CD14-positive monocyte (primary cell): ENCODE measurements around the gene FAM168A. TPM values are rescaled to one million over a fixed set of nuclear protein-coding genes. Genes with fewer than 3 reads are reported as not detected.

Source experiments
- DNase-seq, 3 donors: peaks; one replicate each; pipeline ENCODE4 v3.0.0-alpha.2; 2011 to 2022
- H2AFZ ChIP-seq: 2 replicates; pipeline ENCODE4 v1.6.0; 2012; ENCODE audit warnings: mild to moderate bottlenecking, low read depth, low read length, inconsistent platforms; ENCODE audit not compliant: insufficient read depth, poor library complexity, severe bottlenecking
- H3K27ac ChIP-seq, 2 donors: 1 replicate in 1 of 2; 2 replicates in 1 of 2; pipeline ENCODE4 v1.5.1; 2012 to 2013; ENCODE audit warnings: low read length in 2 of 2, control low read depth in 1 of 2, inconsistent platforms in 1 of 2, low read depth in 1 of 2, mild to moderate bottlenecking in 1 of 2
- H3K27me3 ChIP-seq, 2 donors: one replicate each; pipeline versions ENCODE4 v1.6.0 to v1.6.1; 2011 to 2013; ENCODE audit warnings: low read length in 2 of 2; ENCODE audit not compliant: control insufficient read depth in 2 of 2, insufficient read depth in 2 of 2
- H3K36me3 ChIP-seq, 2 donors: replicated peaks in 1 of 2; 1 replicate in 1 of 2; 2 replicates in 1 of 2; pipeline versions ENCODE4 v1.5.1 to v1.6.1; 2012 to 2013; ENCODE audit warnings: low read length in 2 of 2, control low read depth in 1 of 2, inconsistent platforms in 1 of 2, mild to moderate bottlenecking in 1 of 2; ENCODE audit not compliant: insufficient read depth in 2 of 2, control insufficient read depth in 1 of 2
- H3K4me1 ChIP-seq, 2 donors: 1 replicate in 1 of 2; 2 replicates in 1 of 2; pipeline versions ENCODE4 v1.5.1 to v1.6.1; 2012 to 2013; ENCODE audit warnings: low read length in 2 of 2, control low read depth in 1 of 2, inconsistent platforms in 1 of 2, mild to moderate bottlenecking in 1 of 2, moderate library complexity in 1 of 2; ENCODE audit not compliant: insufficient read depth in 2 of 2, control insufficient read depth in 1 of 2
- H3K4me2 ChIP-seq: replicated peaks from 2 replicates; pipeline ENCODE3; 2012; ENCODE audit warnings: low read length, moderate library complexity, mild to moderate bottlenecking; ENCODE audit not compliant: poor library complexity, severe bottlenecking; ENCODE audit errors: extremely low read depth
- H3K4me3 ChIP-seq, 3 experiments: fragments of 200-600 bp in 1 of 3; sonication (generic) in 1 of 3; replicated peaks in 1 of 3; 1 replicate in 2 of 3; 2 replicates in 1 of 3; pipeline ENCODE4 v1.5.1; 2011 to 2013; ENCODE audit warnings: low read length in 3 of 3, mild to moderate bottlenecking in 3 of 3, control low read depth in 2 of 3, low read depth in 2 of 3, inconsistent platforms in 1 of 3, moderate library complexity in 1 of 3
- H3K79me2 ChIP-seq: 2 replicates; pipeline ENCODE4 v1.6.0; 2012; ENCODE audit warnings: mild to moderate bottlenecking, control low read depth, inconsistent platforms, low read length, moderate library complexity; ENCODE audit not compliant: insufficient read depth
- H3K9ac ChIP-seq: 2 replicates; pipeline ENCODE4 v1.6.0; 2017; ENCODE audit warnings: low read length, mild to moderate bottlenecking; ENCODE audit not compliant: insufficient read depth, poor library complexity, severe bottlenecking
- H3K9me3 ChIP-seq, 2 donors: replicated peaks in 1 of 2; 1 replicate in 1 of 2; 2 replicates in 1 of 2; pipeline versions ENCODE4 v1.5.1 to v1.6.1; 2012 to 2013; ENCODE audit warnings: low read length in 2 of 2, control low read depth in 1 of 2; ENCODE audit not compliant: control insufficient read depth in 1 of 2, insufficient read depth in 1 of 2
- H4K20me1 ChIP-seq: 2 replicates; pipeline ENCODE4 v1.6.0; 2012; ENCODE audit warnings: mild to moderate bottlenecking, low read length, control low read depth, moderate library complexity; ENCODE audit not compliant: insufficient read depth
- H3K27ac Mint-ChIP-seq, 7 donors: one replicate each; pipeline ENCODE4 v1.8.0; 2020; ENCODE audit warnings: mild to moderate bottlenecking in 7 of 7, mixed read lengths in 7 of 7, moderate library complexity in 6 of 7, inconsistent platforms in 2 of 7
- H3K27me3 Mint-ChIP-seq, 3 donors: one replicate each; pipeline ENCODE4 v1.8.0; 2021 to 2022; ENCODE audit warnings: low read depth in 3 of 3, mild to moderate bottlenecking in 3 of 3, mixed read lengths in 3 of 3, moderate library complexity in 3 of 3, inconsistent platforms in 1 of 3
- H3K36me3 Mint-ChIP-seq, 2 donors: one replicate each; pipeline ENCODE4 v1.8.0; 2020; ENCODE audit warnings: mixed read lengths in 2 of 2, inconsistent platforms in 1 of 2, mild to moderate bottlenecking in 1 of 2
- H3K4me1 Mint-ChIP-seq: one replicate; pipeline ENCODE4 v1.8.0; 2020; ENCODE audit warnings: mild to moderate bottlenecking, mixed read lengths
- H3K4me3 Mint-ChIP-seq, 2 donors: one replicate each; pipeline ENCODE4 v1.8.0; 2020; ENCODE audit warnings: mild to moderate bottlenecking in 2 of 2, mixed read lengths in 2 of 2, moderate library complexity in 1 of 2
- H3K9me3 Mint-ChIP-seq, 7 donors: one replicate each; pipeline ENCODE4 v1.8.0; 2020 to 2022; ENCODE audit warnings: mixed read lengths in 7 of 7, mild to moderate bottlenecking in 6 of 7, moderate library complexity in 6 of 7, inconsistent platforms in 2 of 7
- WGBS: methylation state at CpG from one replicate; pipeline ENCODE4 v1.1.5; 2013; ENCODE audit warnings: missing lambda C conversion rate; ENCODE audit not compliant: insufficient coverage; 5-methylcytosine and 5-hydroxymethylcytosine counted together
- intact Hi-C, 2 donors: fragments of 100-400 bp; cut with micrococcal nuclease; formaldehyde crosslinking; loops; one replicate each; pipeline versions ENCODE4 v1.15.0 to v1.15.1; 2023
- polyA plus RNA-seq, 3 donors: library from polyadenylated mRNA; depleted of rRNA in 1 of 3; unstranded in 2 of 3; stranded (reverse) in 1 of 3; fragments of 300-500 nt in 2 of 3; fragments of >200 nt in 1 of 3; fragmentation: Illumina TruSeq in 2 of 3; gene quantifications; 1 replicate in 2 of 3; 2 replicates in 1 of 3; pipeline ENCODE4 v1.2.3, GENCODE V29; 2012 to 2021
- TF ChIP-seq, protein P1 (sequence below): fragments of 200-600 bp; IDR thresholded peaks from one replicate; pipeline ENCODE4 v1.8.0; 2022; ENCODE audit warnings: antibody characterized with exemption, mild to moderate bottlenecking

FAM168A gene
- polyA plus RNA-seq, 3 donors, result 1.4 to 13.3 (median 2.1) TPM

DNA sequence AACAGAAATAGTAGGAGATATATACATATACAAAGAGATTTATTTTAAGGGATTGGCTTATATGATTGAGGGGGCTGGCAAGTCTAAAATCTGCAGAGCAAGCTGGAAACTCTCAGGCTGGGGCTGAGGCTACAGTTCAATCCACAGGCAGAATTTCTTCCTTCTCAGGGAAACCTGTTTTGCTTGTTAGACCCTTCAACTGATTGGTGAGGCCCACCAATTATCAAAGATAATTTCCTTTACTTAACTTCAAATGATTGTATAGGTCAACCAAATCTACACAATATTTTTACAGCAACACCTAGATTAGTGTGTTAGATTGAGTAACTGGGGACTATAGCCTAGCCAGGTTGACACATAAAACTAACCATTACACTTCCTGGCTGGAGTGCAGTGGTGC lies 43.8 kb upstream of the FAM168A start:
- no peaks in the 10 kb centered on the region for H3K79me2 ChIP-seq
- H3K27ac ChIP-seq, result no peak overlapping the region
- intact Hi-C loops, result no loop called here
- peaks cover 2 to 11% (median 7%) of the 10 kb centered on the region in 3 donors for H3K27me3 Mint-ChIP-seq
- peaks cover 10 to 11% of the 10 kb centered on the region in 2 donors for H3K4me1 ChIP-seq
- no peak overlapping the region for H3K4me2 ChIP-seq
- no peaks in the 10 kb centered on the region for H3K36me3 Mint-ChIP-seq
- no peak overlapping the region for H3K27ac Mint-ChIP-seq
- peaks cover 0 to 2% (median 0%) of the 10 kb centered on the region in 7 donors for H3K9me3 Mint-ChIP-seq
- H3K4me3 Mint-ChIP-seq, result no peak overlapping the region
- no peaks in the 10 kb centered on the region for H4K20me1 ChIP-seq
- no peak for DNase-seq
- H3K4me1 Mint-ChIP-seq, result peaks cover 17% of the 10 kb centered on the region
- no peaks in the 10 kb centered on the region for H3K9me3 ChIP-seq
- no peaks in the 10 kb centered on the region for H3K36me3 ChIP-seq
- H3K4me3 ChIP-seq, result no peak overlapping the region
- H3K27me3 ChIP-seq, result peaks cover 0 to 7% of the 10 kb centered on the region in 2 donors
- H3K9ac ChIP-seq, result no peak overlapping the region
- no peak overlapping the region for H2AFZ ChIP-seq
- TF ChIP-seq, protein P1, sequence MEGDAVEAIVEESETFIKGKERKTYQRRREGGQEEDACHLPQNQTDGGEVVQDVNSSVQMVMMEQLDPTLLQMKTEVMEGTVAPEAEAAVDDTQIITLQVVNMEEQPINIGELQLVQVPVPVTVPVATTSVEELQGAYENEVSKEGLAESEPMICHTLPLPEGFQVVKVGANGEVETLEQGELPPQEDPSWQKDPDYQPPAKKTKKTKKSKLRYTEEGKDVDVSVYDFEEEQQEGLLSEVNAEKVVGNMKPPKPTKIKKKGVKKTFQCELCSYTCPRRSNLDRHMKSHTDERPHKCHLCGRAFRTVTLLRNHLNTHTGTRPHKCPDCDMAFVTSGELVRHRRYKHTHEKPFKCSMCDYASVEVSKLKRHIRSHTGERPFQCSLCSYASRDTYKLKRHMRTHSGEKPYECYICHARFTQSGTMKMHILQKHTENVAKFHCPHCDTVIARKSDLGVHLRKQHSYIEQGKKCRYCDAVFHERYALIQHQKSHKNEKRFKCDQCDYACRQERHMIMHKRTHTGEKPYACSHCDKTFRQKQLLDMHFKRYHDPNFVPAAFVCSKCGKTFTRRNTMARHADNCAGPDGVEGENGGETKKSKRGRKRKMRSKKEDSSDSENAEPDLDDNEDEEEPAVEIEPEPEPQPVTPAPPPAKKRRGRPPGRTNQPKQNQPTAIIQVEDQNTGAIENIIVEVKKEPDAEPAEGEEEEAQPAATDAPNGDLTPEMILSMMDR, result no peak

DNA sequence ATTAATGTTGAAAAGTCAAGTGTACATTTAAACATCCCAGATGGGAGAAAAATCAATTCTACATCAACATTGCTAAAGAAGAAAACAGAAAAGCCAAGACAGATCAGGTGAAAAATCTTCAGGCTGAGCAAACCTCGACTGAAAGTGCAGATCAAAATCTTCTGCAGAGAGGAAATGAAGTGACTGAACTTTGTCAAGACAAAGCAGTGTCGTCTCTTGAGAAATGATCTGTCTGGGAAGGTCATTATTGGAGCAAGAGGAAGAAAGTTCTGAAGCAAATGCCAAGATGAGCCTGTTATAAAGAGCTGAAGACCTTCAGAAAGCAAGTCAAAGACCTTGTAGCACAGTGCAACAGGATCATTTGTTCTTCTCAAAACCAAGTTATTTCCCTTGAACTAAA lies 42.7 kb upstream of the FAM168A start:
- Mint-ChIP-seq H3K27me3 (peaks cover 2 to 8% (median 3%) of the 10 kb centered on the region in 3 donors), H3K9me3 (peaks cover 0 to 2% (median 0%) of the 10 kb centered on the region in 7 donors), H3K4me1 (peaks cover 14% of the 10 kb centered on the region), H3K27ac (no peak overlapping the region), H3K4me3 (no peak overlapping the region), H3K36me3 (no peaks in the 10 kb centered on the region)
- Histone ChIP-seq H3K27me3 (peaks cover 0 to under 1% of the 10 kb centered on the region in 2 donors), H3K9me3 (no peaks in the 10 kb centered on the region), H2AFZ (no peak overlapping the region), H3K4me3 (no peak overlapping the region), H3K4me1 (peaks cover 6 to 7% of the 10 kb centered on the region in 2 donors), H3K4me2 (no peak overlapping the region), H3K36me3 (no peaks in the 10 kb centered on the region), H3K9ac (no peak overlapping the region), H4K20me1 (no peaks in the 10 kb centered on the region), H3K27ac (no peak overlapping the region), H3K79me2 (no peaks in the 10 kb centered on the region)
- intact Hi-C loops, result no loop called here
- TF ChIP-seq, protein P1, result no peak
- no peak for DNase-seq
- WGBS, result 0% methylated on average over 2 of the region's 2 CpGs
